UCSD-AML1 (cell line): ENCODE results near the gene DDX11.
"Not testable (repeated sequence)": the region's sequence is repeated elsewhere in the genome, so short reads cannot be mapped to it uniquely, and the experiment has no call there.

Experiments
- DNase-seq: peaks from one replicate; lab custom pipeline; 2025; ENCODE audit not compliant: unreplicated experiment; lab: John Stamatoyannopoulos, UW

Gene DDX11

GRCh38 chr12:31073527-31074332 lies at the start of gene DDX11:
Gene DDX11 (plus strand): TSS chr12:31073860. CDS start chr12:31078394, 4,534 bp downstream.
- peak; percentile 90 for DNase-seq

- no peak for DNase-seq
Observed at GRCh38 chr12:31026202-31026601, 47.5 kb upstream of the DDX11 start.

- not testable (repeated sequence) for DNase-seq
Observed at GRCh38 chr12:31027006-31027405, 46.7 kb upstream of the DDX11 start.

GRCh38 chr12:31029468-31029867 lies 44.2 kb upstream of the DDX11 start:
- no peak for DNase-seq

GRCh38 chr12:31029916-31030562 lies 43.6 kb upstream of the DDX11 start:
- no peak for DNase-seq

- DNase-seq = no peak
Observed at GRCh38 chr12:31031951-31032335, 41.7 kb upstream of the DDX11 start.

- no peak for DNase-seq
Observed at GRCh38 chr12:31033146-31033545, 40.5 kb upstream of the DDX11 start.

- DNase-seq = no peak
Observed at GRCh38 chr12:31033681-31034080, 40.0 kb upstream of the DDX11 start.

- no peak for DNase-seq
Observed at GRCh38 chr12:31034372-31034771, 39.3 kb upstream of the DDX11 start.

- DNase-seq = no peak
Observed at GRCh38 chr12:31035226-31035625, 38.4 kb upstream of the DDX11 start.

GRCh38 chr12:31035967-31036665 lies 37.5 kb upstream of the DDX11 start:
- DNase-seq = no peak

GRCh38 chr12:31037028-31037427 lies 36.6 kb upstream of the DDX11 start:
- DNase-seq = no peak

- DNase-seq = no peak
Observed at GRCh38 chr12:31037931-31038330, 35.7 kb upstream of the DDX11 start.

- DNase-seq = no peak
Observed at GRCh38 chr12:31041033-31041564, 32.6 kb upstream of the DDX11 start.

- DNase-seq = not testable (repeated sequence)
Observed at GRCh38 chr12:31050143-31050542, 23.5 kb upstream of the DDX11 start.

- DNase-seq = not testable (repeated sequence)
Observed at GRCh38 chr12:31050548-31050947, 23.1 kb upstream of the DDX11 start.

GRCh38 chr12:31051692-31052091 lies 22.0 kb upstream of the DDX11 start:
- not testable (repeated sequence) for DNase-seq

GRCh38 chr12:31052121-31052520 lies 21.5 kb upstream of the DDX11 start:
- not testable (repeated sequence) for DNase-seq

- DNase-seq = not testable (repeated sequence)
Observed at GRCh38 chr12:31052666-31053439, 20.8 kb upstream of the DDX11 start.

GRCh38 chr12:31053944-31054343 lies 19.7 kb upstream of the DDX11 start:
- DNase-seq = not testable (repeated sequence)

GRCh38 chr12:31057671-31058070 lies 16.0 kb upstream of the DDX11 start:
- no peak for DNase-seq
